Activated T-cell treated with anti-CD3 and anti-CD28 coated beads, Interleukin-2, amount 50 U/mL, for 72 hours (primary cell): Measurements from ENCODE around the gene FADD. TPM values are rescaled to one million over a fixed set of nuclear protein-coding genes. Genes with fewer than 3 reads are reported as not detected.

Experiments used
- ATAC-seq, 2 donors: fragments of 150-1000 bp; cut with Tn5 transposase; replicated peaks in 1 of 2; 2 replicates each; pipeline ENCODE4 v1.10.0; 2021; ENCODE audit warnings: moderate library complexity in 2 of 2, mild to moderate bottlenecking in 1 of 2
- DNase-seq, 2 donors: peaks; one replicate each; pipeline ENCODE4 v3.0.0; 2021 to 2022; ENCODE audit warnings: mixed read lengths in 1 of 2
- H3K27ac Mint-ChIP-seq: one replicate; pipeline ENCODE4 v1.8.0; 2022; ENCODE audit warnings: mild to moderate bottlenecking, moderate library complexity, mixed read lengths
- H3K27me3 Mint-ChIP-seq: one replicate; pipeline ENCODE4 v1.8.0; 2022; ENCODE audit warnings: low read depth, mixed read lengths
- H3K36me3 Mint-ChIP-seq, 2 donors: one replicate each; pipeline ENCODE4 v1.8.0; 2022; ENCODE audit warnings: mixed read lengths in 2 of 2, mild to moderate bottlenecking in 1 of 2; ENCODE audit not compliant: insufficient read depth in 2 of 2
- H3K4me1 Mint-ChIP-seq: one replicate; pipeline ENCODE4 v1.8.0; 2022; ENCODE audit warnings: low read depth, mixed read lengths
- H3K4me3 Mint-ChIP-seq, 2 donors: one replicate each; pipeline ENCODE4 v1.8.0; 2022; ENCODE audit warnings: mild to moderate bottlenecking in 2 of 2, mixed read lengths in 2 of 2, moderate library complexity in 2 of 2
- H3K9me3 Mint-ChIP-seq, 2 donors: one replicate each; pipeline ENCODE4 v1.8.0; 2022; ENCODE audit warnings: mixed read lengths in 2 of 2
- total RNA-seq, 2 donors: library from RNA; stranded (reverse); gene quantifications; one replicate each; pipeline ENCODE4 v1.2.3, GENCODE V29; 2022

Gene FADD
- total RNA-seq, 2 donors from 2014 or later = 27.0 to 31.4 TPM

GRCh38 chr11:70169632-70170031 is 33.5 kb upstream of the FADD start:
- H3K27ac Mint-ChIP-seq = no peak overlapping the region
- H3K36me3 Mint-ChIP-seq = no peaks in the 10 kb centered on the region
- H3K4me3 Mint-ChIP-seq = no peak overlapping the region
- H3K27me3 Mint-ChIP-seq = peaks cover 8% of the 10 kb centered on the region
- no peaks in the 10 kb centered on the region for H3K9me3 Mint-ChIP-seq
- H3K4me1 Mint-ChIP-seq = no peaks in the 10 kb centered on the region
- DNase-seq (no peak), ATAC-seq (no peak)

- H3K27me3 Mint-ChIP-seq = peaks cover 8% of the 10 kb centered on the region
- ATAC-seq = no peak
- no peaks in the 10 kb centered on the region for H3K4me1 Mint-ChIP-seq
Measured at GRCh38 chr11:70170596-70171210, 32.4 kb upstream of the FADD start.

GRCh38 chr11:70173018-70173417 is 30.1 kb upstream of the FADD start:
- ATAC-seq = no peak
- Mint-ChIP-seq H3K27ac (no peak overlapping the region), H3K27me3 (no peaks in the 10 kb centered on the region), H3K4me1 (no peaks in the 10 kb centered on the region), H3K9me3 (no peaks in the 10 kb centered on the region), H3K36me3 (no peaks in the 10 kb centered on the region), H3K4me3 (no peak overlapping the region)
- no peak for DNase-seq

More at GRCh38 chr11:70170596-70171210, 32.4 kb upstream of the FADD start:
- H3K27ac Mint-ChIP-seq = no peak overlapping the region
- no peaks in the 10 kb centered on the region for H3K9me3 Mint-ChIP-seq
- DNase-seq = no peak
- no peaks in the 10 kb centered on the region for H3K36me3 Mint-ChIP-seq
- no peak overlapping the region for H3K4me3 Mint-ChIP-seq

GRCh38 chr11:70174547-70175235 is 28.4 kb upstream of the FADD start:
- ATAC-seq = no peak
- Mint-ChIP-seq H3K27me3 (no peaks in the 10 kb centered on the region), H3K27ac (no peak overlapping the region), H3K9me3 (no peaks in the 10 kb centered on the region), H3K36me3 (no peaks in the 10 kb centered on the region), H3K4me3 (no peak overlapping the region), H3K4me1 (no peaks in the 10 kb centered on the region)
- DNase-seq = no peak

GRCh38 chr11:70175236-70175698 is 27.8 kb upstream of the FADD start:
- DNase-seq (no peak), ATAC-seq (no peak)
- Mint-ChIP-seq H3K4me3 (no peak overlapping the region), H3K9me3 (no peaks in the 10 kb centered on the region), H3K36me3 (no peaks in the 10 kb centered on the region), H3K27me3 (no peaks in the 10 kb centered on the region), H3K27ac (no peak overlapping the region), H3K4me1 (no peaks in the 10 kb centered on the region)

GRCh38 chr11:70176940-70177689 is 26.0 kb upstream of the FADD start:
- Mint-ChIP-seq H3K4me1 (no peaks in the 10 kb centered on the region), H3K27ac (no peak overlapping the region), H3K9me3 (no peaks in the 10 kb centered on the region), H3K27me3 (no peaks in the 10 kb centered on the region), H3K4me3 (no peak overlapping the region), H3K36me3 (no peaks in the 10 kb centered on the region)
- DNase-seq (peak; percentile 60 to 72), ATAC-seq (peak; percentile 32 to 52)

- ATAC-seq = no peak
- H3K4me1 Mint-ChIP-seq = no peaks in the 10 kb centered on the region
- no peak overlapping the region for H3K27ac Mint-ChIP-seq
- H3K9me3 Mint-ChIP-seq = no peaks in the 10 kb centered on the region
- H3K36me3 Mint-ChIP-seq = no peaks in the 10 kb centered on the region
- DNase-seq = no peak
- H3K4me3 Mint-ChIP-seq = no peak overlapping the region
- no peaks in the 10 kb centered on the region for H3K27me3 Mint-ChIP-seq
Measured at GRCh38 chr11:70180906-70181305, 22.2 kb upstream of the FADD start.

GRCh38 chr11:70182266-70182665 is 20.8 kb upstream of the FADD start:
- Mint-ChIP-seq H3K9me3 (no peaks in the 10 kb centered on the region), H3K4me1 (no peaks in the 10 kb centered on the region), H3K27ac (no peak overlapping the region), H3K36me3 (no peaks in the 10 kb centered on the region), H3K27me3 (no peaks in the 10 kb centered on the region), H3K4me3 (no peak overlapping the region)
- DNase-seq (no peak), ATAC-seq (no peak)

GRCh38 chr11:70183032-70183431 is 20.1 kb upstream of the FADD start:
- H3K27ac Mint-ChIP-seq = no peak overlapping the region

GRCh38 chr11:70183483-70184176 is 19.5 kb upstream of the FADD start:
- Mint-ChIP-seq H3K4me1 (no peaks in the 10 kb centered on the region), H3K27me3 (no peaks in the 10 kb centered on the region), H3K9me3 (no peaks in the 10 kb centered on the region), H3K27ac (no peak overlapping the region), H3K4me3 (no peak overlapping the region), H3K36me3 (no peaks in the 10 kb centered on the region)
- DNase-seq (no peak), ATAC-seq (no peak)

More at GRCh38 chr11:70183032-70183431, 20.1 kb upstream of the FADD start:
- Mint-ChIP-seq H3K36me3 (no peaks in the 10 kb centered on the region), H3K4me3 (no peak overlapping the region), H3K4me1 (no peaks in the 10 kb centered on the region), H3K9me3 (no peaks in the 10 kb centered on the region), H3K27me3 (no peaks in the 10 kb centered on the region)
- ATAC-seq = no peak
- no peak for DNase-seq

- Mint-ChIP-seq H3K27me3 (no peaks in the 10 kb centered on the region), H3K36me3 (no peaks in the 10 kb centered on the region), H3K9me3 (no peaks in the 10 kb centered on the region), H3K4me3 (no peak overlapping the region), H3K4me1 (no peaks in the 10 kb centered on the region), H3K27ac (no peak overlapping the region)
- no peak for ATAC-seq
- no peak for DNase-seq
Measured at GRCh38 chr11:70184396-70184795, 18.7 kb upstream of the FADD start.

GRCh38 chr11:70185348-70186055 is 17.6 kb upstream of the FADD start:
- Mint-ChIP-seq H3K36me3 (no peaks in the 10 kb centered on the region), H3K4me1 (no peaks in the 10 kb centered on the region), H3K4me3 (no peak overlapping the region), H3K27me3 (no peaks in the 10 kb centered on the region), H3K27ac (no peak overlapping the region), H3K9me3 (no peaks in the 10 kb centered on the region)
- no peak for ATAC-seq
- no peak for DNase-seq
